WTC11 (cell line): ENCODE results near the gene CLTCL1.

Experiments used
- ATF3 ChIP-seq: sonication (generic); formaldehyde crosslinking; conservative IDR thresholded peaks from 2 replicates; pipeline ENCODE4 v1.8.1; 2022; ENCODE audit warnings: mild to moderate bottlenecking, missing genetic modification reagents
- CTCF ChIP-seq: fragments of 200-600 bp; IDR thresholded peaks from 2 replicates; pipeline ENCODE4 v1.8.0; 2022; ENCODE audit warnings: antibody characterized with exemption
- IRF2 ChIP-seq: sonication (generic); formaldehyde crosslinking; IDR thresholded peaks from 2 replicates; pipeline ENCODE4 v1.8.0; 2022; ENCODE audit warnings: low read depth, missing genetic modification reagents, borderline replicate concordance
- NFE2L1 ChIP-seq: sonication (generic); formaldehyde crosslinking; IDR thresholded peaks from 2 replicates; pipeline ENCODE4 v1.8.1; 2023; ENCODE audit warnings: missing genetic modification reagents
- RELA ChIP-seq: sonication (generic); formaldehyde crosslinking; IDR thresholded peaks from 2 replicates; pipeline ENCODE4 v1.8.1; 2022; ENCODE audit warnings: missing genetic modification reagents, mild to moderate bottlenecking, borderline replicate concordance

- TF ChIP-seq CTCF (no peak), RELA (CRISPR knock-in tag) (no peak), IRF2 (no peak), NFE2L1 (CRISPR knock-in tag) (no peak), ATF3 (CRISPR knock-in tag) (no peak)
Measured at GRCh38 chr22:19175026-19175601, 116.4 kb downstream of the CLTCL1 start.
